ENCODE data around the gene PAMR1. TPM values are rescaled to one million over a fixed set of nuclear protein-coding genes. Genes with fewer than 3 reads are reported as not detected.

Gene PAMR1
- total RNA-seq, 4 donors from 2014 or later: 4.0 to 14.5 (median 7.4) TPM

- no peak for TF ChIP-seq POLR2A (IDR thresholded peaks at IDR 0.05; ENCODE audit: low read depth)
- no peak for TF ChIP-seq POLR2AphosphoS5 (IDR thresholded peaks at IDR 0.05)
- no peaks in the 10 kb centered on the region for H3K36me3 ChIP-seq
- peaks cover 0 to 14% (median 5%) of the 10 kb centered on the region in 4 donors for H3K9me3 ChIP-seq
- H3K4me1 ChIP-seq: no peaks in the 10 kb centered on the region
- 96% methylated on average over 5 of the region's 5 CpGs for WGBS
- H3K27me3 ChIP-seq: no peaks in the 10 kb centered on the region
- H3K4me3 ChIP-seq: no peak overlapping the region
- no peak for DNase-seq (ENCODE audit: extremely low spot score)
- H3K27ac ChIP-seq (replicated peaks in 1 of 4): no peak overlapping the region
- intact Hi-C loops (cut with DNase I): loop anchor here (5.0 kb wide), 1 partner anchor 892 kb away; no protein-coding TSS in a partner anchor
Measured at GRCh38 chr11:35479731-35480130, 45.7 kb downstream of the PAMR1 start.

GRCh38 chr11:35478471-35479091, 46.8 kb downstream of the PAMR1 start:
- 48% methylated on average over 7 of the region's 7 CpGs for WGBS
- H3K36me3 ChIP-seq: no peaks in the 10 kb centered on the region
- intact Hi-C loops (cut with DNase I): no loop called here
- peaks cover 0 to 14% (median 5%) of the 10 kb centered on the region in 4 donors for H3K9me3 ChIP-seq
- no peak overlapping the region for H3K27ac ChIP-seq (replicated peaks in 1 of 4)
- no peaks in the 10 kb centered on the region for H3K27me3 ChIP-seq
- H3K4me3 ChIP-seq: no peak overlapping the region
- H3K4me1 ChIP-seq: no peaks in the 10 kb centered on the region
- TF ChIP-seq POLR2AphosphoS5 (IDR thresholded peaks at IDR 0.05) (no peak), POLR2A (IDR thresholded peaks at IDR 0.05; ENCODE audit: low read depth) (no peak), EP300 (IDR thresholded peaks at IDR 0.05) (no peak), CTCF (IDR thresholded peaks at IDR 0.05) (no peak)
- no peak for DNase-seq (ENCODE audit: extremely low spot score)

GRCh38 chr11:35477901-35478300, 47.5 kb downstream of the PAMR1 start:
- no peaks in the 10 kb centered on the region for H3K36me3 ChIP-seq
- no peaks in the 10 kb centered on the region for H3K27me3 ChIP-seq
- H3K27ac ChIP-seq (replicated peaks in 1 of 4): no peak overlapping the region
- 42% methylated on average over 4 of the region's 4 CpGs for WGBS
- no peak for DNase-seq (ENCODE audit: extremely low spot score)
- peaks cover 0 to 9% (median 2%) of the 10 kb centered on the region in 4 donors for H3K9me3 ChIP-seq
- H3K4me3 ChIP-seq: no peak overlapping the region
- no peak for TF ChIP-seq EP300 (IDR thresholded peaks at IDR 0.05)
- TF ChIP-seq CTCF (IDR thresholded peaks at IDR 0.05): no peak
- TF ChIP-seq POLR2AphosphoS5 (IDR thresholded peaks at IDR 0.05): no peak
- no peak for TF ChIP-seq POLR2A (IDR thresholded peaks at IDR 0.05; ENCODE audit: low read depth)
- intact Hi-C loops (cut with DNase I): no loop called here
- H3K4me1 ChIP-seq: no peaks in the 10 kb centered on the region

- no peaks in the 10 kb centered on the region for H3K36me3 ChIP-seq
- no peaks in the 10 kb centered on the region for H3K4me1 ChIP-seq
- no peak for DNase-seq (ENCODE audit: extremely low spot score)
- 80% methylated on average over 4 of the region's 4 CpGs for WGBS
- no peaks in the 10 kb centered on the region for H3K9me3 ChIP-seq
- no peaks in the 10 kb centered on the region for H3K27me3 ChIP-seq
- TF ChIP-seq EP300 (IDR thresholded peaks at IDR 0.05) (no peak), CTCF (IDR thresholded peaks at IDR 0.05) (no peak), POLR2AphosphoS5 (IDR thresholded peaks at IDR 0.05) (no peak), POLR2A (IDR thresholded peaks at IDR 0.05; ENCODE audit: low read depth) (no peak)
- H3K4me3 ChIP-seq: no peak overlapping the region
- intact Hi-C loops (cut with DNase I): no loop called here
- H3K27ac ChIP-seq (replicated peaks in 1 of 4): no peak overlapping the region
Measured at GRCh38 chr11:35474688-35475087, 50.7 kb downstream of the PAMR1 start.

- H3K4me3 ChIP-seq: no peak overlapping the region
- H3K9me3 ChIP-seq: no peaks in the 10 kb centered on the region
- TF ChIP-seq POLR2A (IDR thresholded peaks at IDR 0.05; ENCODE audit: low read depth) (no peak), CTCF (IDR thresholded peaks at IDR 0.05) (no peak), POLR2AphosphoS5 (IDR thresholded peaks at IDR 0.05) (no peak), EP300 (IDR thresholded peaks at IDR 0.05) (no peak)
- no peaks in the 10 kb centered on the region for H3K27me3 ChIP-seq
- no peak overlapping the region for H3K27ac ChIP-seq (replicated peaks in 1 of 4)
- intact Hi-C loops (cut with DNase I): no loop called here
- no peaks in the 10 kb centered on the region for H3K4me1 ChIP-seq
- no peak for DNase-seq (ENCODE audit: extremely low spot score)
- no peaks in the 10 kb centered on the region for H3K36me3 ChIP-seq
- WGBS: 87% methylated on average over 7 of the region's 7 CpGs
Measured at GRCh38 chr11:35473795-35474374, 51.5 kb downstream of the PAMR1 start.

Measured in esophagus muscularis mucosa (tissue), 4 donors.